Fibroblast of pulmonary artery (primary cell): Measurements from ENCODE around the gene TNRC18.

Source experiments
- DNase-seq: peaks from one replicate; pipeline ENCODE4 v3.0.0-alpha.2; 2010; ENCODE audit warnings: low read depth
- H3K4me3 ChIP-seq: replicated peaks from 2 replicates; pipeline ENCODE4 v1.5.1; 2011; ENCODE audit warnings: low read depth, mild to moderate bottlenecking, control low read depth, low read length, moderate library complexity
- TF ChIP-seq, protein P1 (sequence below): IDR thresholded peaks from 2 replicates; pipeline ENCODE4 v1.5.1; 2011; ENCODE audit warnings: mild to moderate bottlenecking, control low read depth, low read length, inconsistent platforms; ENCODE audit errors: missing control alignments

The TNRC18 gene

GRCh38 chr7:5450549-5451327 lies 27.1 kb upstream of the TNRC18 start:
- no peak overlapping the region for H3K4me3 ChIP-seq
- DNase-seq: peak; percentile 41
- TF ChIP-seq, protein P1, sequence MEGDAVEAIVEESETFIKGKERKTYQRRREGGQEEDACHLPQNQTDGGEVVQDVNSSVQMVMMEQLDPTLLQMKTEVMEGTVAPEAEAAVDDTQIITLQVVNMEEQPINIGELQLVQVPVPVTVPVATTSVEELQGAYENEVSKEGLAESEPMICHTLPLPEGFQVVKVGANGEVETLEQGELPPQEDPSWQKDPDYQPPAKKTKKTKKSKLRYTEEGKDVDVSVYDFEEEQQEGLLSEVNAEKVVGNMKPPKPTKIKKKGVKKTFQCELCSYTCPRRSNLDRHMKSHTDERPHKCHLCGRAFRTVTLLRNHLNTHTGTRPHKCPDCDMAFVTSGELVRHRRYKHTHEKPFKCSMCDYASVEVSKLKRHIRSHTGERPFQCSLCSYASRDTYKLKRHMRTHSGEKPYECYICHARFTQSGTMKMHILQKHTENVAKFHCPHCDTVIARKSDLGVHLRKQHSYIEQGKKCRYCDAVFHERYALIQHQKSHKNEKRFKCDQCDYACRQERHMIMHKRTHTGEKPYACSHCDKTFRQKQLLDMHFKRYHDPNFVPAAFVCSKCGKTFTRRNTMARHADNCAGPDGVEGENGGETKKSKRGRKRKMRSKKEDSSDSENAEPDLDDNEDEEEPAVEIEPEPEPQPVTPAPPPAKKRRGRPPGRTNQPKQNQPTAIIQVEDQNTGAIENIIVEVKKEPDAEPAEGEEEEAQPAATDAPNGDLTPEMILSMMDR: peak; percentile 45

DNA sequence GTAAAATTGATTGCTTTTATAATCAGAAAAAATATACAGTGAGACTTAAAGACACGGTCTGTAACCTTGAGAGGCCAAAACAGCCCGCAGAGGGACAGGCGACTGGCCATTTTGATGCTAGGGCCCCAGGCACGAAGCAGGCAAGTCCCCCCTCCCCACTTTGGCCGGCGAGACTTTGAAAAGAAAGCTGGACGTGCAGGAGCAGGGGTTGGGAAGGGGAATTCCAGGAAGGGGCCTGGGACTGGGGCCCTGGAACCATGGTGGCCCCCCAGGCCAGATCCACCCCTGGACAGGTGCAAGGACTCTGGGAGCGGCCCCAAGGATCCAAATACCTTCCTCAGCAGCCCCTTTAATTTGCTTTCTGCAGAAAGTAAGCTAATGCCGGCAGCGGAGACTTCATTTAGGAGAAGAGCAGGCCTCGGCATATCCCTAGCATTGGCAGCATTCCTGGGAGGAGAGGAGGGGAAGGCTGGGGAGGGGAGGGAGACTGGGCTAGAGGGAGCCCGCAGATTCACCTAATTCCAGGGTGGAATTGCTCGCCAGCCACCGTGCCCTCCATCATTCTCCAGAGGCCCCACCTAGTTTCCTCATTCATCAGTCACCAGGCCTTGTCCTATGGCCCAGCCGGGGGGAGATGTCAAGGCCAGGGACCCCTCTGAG lies 24.9 kb upstream of the TNRC18 start:
- H3K4me3 ChIP-seq: no peak overlapping the region
- TF ChIP-seq, protein P1: no peak

DNA sequence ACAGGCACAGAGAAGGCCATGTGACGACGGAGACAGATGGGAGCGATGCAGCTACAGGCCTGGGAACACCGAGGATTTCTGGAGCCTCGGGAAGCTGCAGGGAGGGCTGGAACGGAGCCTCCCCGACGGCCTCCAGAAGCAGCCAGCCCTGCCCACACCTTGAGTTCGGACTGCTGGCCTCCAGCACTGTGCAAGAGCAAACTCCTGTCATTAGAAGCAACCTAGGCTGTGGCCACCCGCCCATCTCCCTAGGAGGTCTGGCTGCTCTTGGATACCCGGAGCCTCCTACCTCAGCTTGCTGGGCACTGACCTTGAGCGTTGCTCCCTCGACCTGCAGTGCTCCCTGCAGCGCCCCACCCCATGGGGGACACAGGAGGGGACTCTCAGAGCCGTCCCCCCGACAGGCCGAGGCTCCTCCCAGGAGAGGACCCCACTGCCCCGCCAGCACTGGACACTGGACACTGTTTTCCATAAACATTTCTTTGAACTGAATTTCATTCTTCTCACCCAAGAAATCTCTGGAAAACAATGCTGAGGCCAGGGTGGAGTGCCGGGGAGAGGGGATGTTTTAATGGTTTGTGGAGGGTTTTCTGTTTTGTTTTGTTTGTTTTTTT lies 22.5 kb upstream of the TNRC18 start:
- no peak overlapping the region for H3K4me3 ChIP-seq
- TF ChIP-seq, protein P1: no peak
- DNase-seq: no peak

More for the DNA sequence above, 24.9 kb upstream of the TNRC18 start:
- DNase-seq: no peak

GRCh38 chr7:5443678-5444077 lies 20.0 kb upstream of the TNRC18 start:
- H3K4me3 ChIP-seq: no peak overlapping the region
- TF ChIP-seq, protein P1: no peak
- no peak for DNase-seq

GRCh38 chr7:5442757-5443305 lies 19.2 kb upstream of the TNRC18 start:
- TF ChIP-seq, protein P1: no peak
- DNase-seq: no peak

GRCh38 chr7:5441840-5442503 lies 18.3 kb upstream of the TNRC18 start:
- TF ChIP-seq, protein P1: no peak
- no peak for DNase-seq
- no peak overlapping the region for H3K4me3 ChIP-seq

More at GRCh38 chr7:5442757-5443305, 19.2 kb upstream of the TNRC18 start:
- no peak overlapping the region for H3K4me3 ChIP-seq
